SK-N-MC (cell line): ENCODE data around the gene MBTPS1.

Experiments used
- DNase-seq: peaks from one replicate; pipeline ENCODE4 v3.0.0-alpha.2; 2011; ENCODE audit warnings: low read depth, low spot score
- H3K27ac ChIP-seq: fragments of 200-600 bp; sonication (generic); 2 replicates; pipeline ENCODE4 v1.5.1; 2016; ENCODE audit warnings: mixed run types
- H3K36me3 ChIP-seq: fragments of 200-600 bp; sonication (generic); 2 replicates; pipeline ENCODE4 v1.6.1; 2017; ENCODE audit warnings: antibody characterized with exemption, low read length, mixed read lengths; ENCODE audit not compliant: insufficient read depth
- H3K4me3 ChIP-seq: fragments of 200-600 bp; sonication (generic); 2 replicates; pipeline ENCODE4 v1.5.1; 2016
- H3K9ac ChIP-seq: fragments of 200-600 bp; sonication (generic); 2 replicates; pipeline ENCODE4 v1.8.0; 2017; ENCODE audit warnings: mixed run types, mixed read lengths; ENCODE audit not compliant: insufficient read length
- H3K9me3 ChIP-seq: fragments of 200-600 bp; sonication (generic); 2 replicates; pipeline ENCODE4 v1.6.1; 2017; ENCODE audit warnings: low read depth, mild to moderate bottlenecking, antibody characterized with exemption, low read length, moderate library complexity, mixed read lengths
- EZH2 ChIP-seq: fragments of 200-600 bp; sonication (generic); IDR thresholded peaks from one replicate; pipeline ENCODE4 v1.6.1; 2017; ENCODE audit warnings: antibody characterized with exemption
- FOXP2 ChIP-seq: optimal IDR thresholded peaks from 2 replicates; pipeline ENCODE3; 2011; ENCODE audit warnings: mild to moderate bottlenecking, moderate library complexity; ENCODE audit not compliant: insufficient read depth; ENCODE audit errors: extremely low read length, control extremely low read depth
- POLR2AphosphoS5 ChIP-seq: IDR thresholded peaks from 2 replicates; pipeline ENCODE4 v1.6.1; 2012; ENCODE audit warnings: mild to moderate bottlenecking, low read depth, low read length, borderline replicate concordance

The MBTPS1 gene

GRCh38 chr16:84138824-84139627, 22.3 kb upstream of the MBTPS1 start:
- H3K9ac ChIP-seq: no peak overlapping the region
- H3K4me3 ChIP-seq: no peak overlapping the region
- H3K27ac ChIP-seq: no peak overlapping the region
- DNase-seq: no peak
- TF ChIP-seq POLR2AphosphoS5: no peak
- no peak for TF ChIP-seq EZH2
- TF ChIP-seq FOXP2: no peak
- H3K36me3 ChIP-seq: no peaks in the 10 kb centered on the region
- no peaks in the 10 kb centered on the region for H3K9me3 ChIP-seq

- Histone ChIP-seq H3K4me3 (no peak overlapping the region), H3K9me3 (no peaks in the 10 kb centered on the region), H3K9ac (no peak overlapping the region), H3K36me3 (no peaks in the 10 kb centered on the region), H3K27ac (no peak overlapping the region)
- TF ChIP-seq POLR2AphosphoS5: no peak
- TF ChIP-seq FOXP2: no peak
- TF ChIP-seq EZH2: no peak
- DNase-seq: no peak
These were observed 21.7 kb upstream of the MBTPS1 start for GRCh38 chr16:84138500-84138823.

GRCh38 chr16:84137769-84138357, 21.1 kb upstream of the MBTPS1 start:
- H3K9me3 ChIP-seq: no peaks in the 10 kb centered on the region
- TF ChIP-seq FOXP2 (no peak), EZH2 (no peak), POLR2AphosphoS5 (no peak)
- H3K27ac ChIP-seq: no peak overlapping the region
- no peaks in the 10 kb centered on the region for H3K36me3 ChIP-seq
- H3K4me3 ChIP-seq: no peak overlapping the region
- no peak for DNase-seq
- no peak overlapping the region for H3K9ac ChIP-seq

- Histone ChIP-seq H3K27ac (no peak overlapping the region), H3K9me3 (no peaks in the 10 kb centered on the region), H3K36me3 (no peaks in the 10 kb centered on the region), H3K4me3 (no peak overlapping the region), H3K9ac (no peak overlapping the region)
- no peak for DNase-seq
- TF ChIP-seq EZH2 (no peak), POLR2AphosphoS5 (no peak), FOXP2 (no peak)
These were observed 20.5 kb upstream of the MBTPS1 start for GRCh38 chr16:84137287-84137686.

- no peak for DNase-seq
- Histone ChIP-seq H3K27ac (no peak overlapping the region), H3K9me3 (no peaks in the 10 kb centered on the region), H3K9ac (no peak overlapping the region), H3K4me3 (no peak overlapping the region), H3K36me3 (no peaks in the 10 kb centered on the region)
- TF ChIP-seq POLR2AphosphoS5 (no peak), EZH2 (no peak), FOXP2 (no peak)
These were observed 19.8 kb upstream of the MBTPS1 start for GRCh38 chr16:84136331-84137125.

- TF ChIP-seq FOXP2 (no peak), POLR2AphosphoS5 (no peak), EZH2 (no peak)
- H3K27ac ChIP-seq: no peak overlapping the region
- H3K9me3 ChIP-seq: no peaks in the 10 kb centered on the region
- DNase-seq: no peak
- H3K4me3 ChIP-seq: no peak overlapping the region
- H3K9ac ChIP-seq: no peak overlapping the region
- no peaks in the 10 kb centered on the region; the same call in 1 of the 2 replicates for H3K36me3 ChIP-seq
These were observed 16.0 kb upstream of the MBTPS1 start for GRCh38 chr16:84132527-84133285.

GRCh38 chr16:84131117-84131516, 14.4 kb upstream of the MBTPS1 start:
- Histone ChIP-seq H3K27ac (no peak overlapping the region), H3K9ac (no peak overlapping the region), H3K9me3 (no peaks in the 10 kb centered on the region), H3K4me3 (no peak overlapping the region), H3K36me3 (no peaks in the 10 kb centered on the region; the same call in 1 of the 2 replicates)
- TF ChIP-seq EZH2 (no peak), FOXP2 (no peak), POLR2AphosphoS5 (no peak)
- no peak for DNase-seq
